ENCODE results near the gene KSR1. TPM values are rescaled to one million over a fixed set of nuclear protein-coding genes. Genes with fewer than 3 reads are reported as not detected.

Gene KSR1
- total RNA-seq, 4 donors from 2014 or later: 10.0 to 15.2 (median 13.9) TPM

DNA sequence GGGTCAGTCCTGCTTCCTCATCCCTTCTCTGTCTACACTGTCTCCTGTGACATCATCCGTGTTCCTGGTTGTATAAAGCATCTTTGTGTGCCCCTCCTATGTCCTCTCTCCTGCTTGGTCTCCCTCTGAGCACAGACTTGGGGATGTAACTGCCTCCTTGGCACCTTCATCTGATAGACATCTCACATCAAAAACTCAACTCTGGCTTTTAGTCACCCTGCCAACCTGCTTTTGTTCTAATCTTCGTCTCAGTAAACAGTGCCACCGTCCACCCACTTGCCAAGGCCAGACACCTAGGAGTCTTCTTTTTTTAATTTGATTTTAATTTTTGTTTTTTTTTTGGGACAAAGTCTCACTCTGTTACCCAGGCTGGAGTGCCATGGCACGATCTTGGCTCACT lies 16.9 kb upstream of the KSR1 start:
- Histone ChIP-seq H3K36me3 (no peaks in the 10 kb centered on the region), H3K27ac (no peak overlapping the region), H3K27me3 (no peaks in the 10 kb centered on the region), H3K4me1 (no peaks in the 10 kb centered on the region), H3K9me3 (no peaks in the 10 kb centered on the region), H3K4me3 (no peak overlapping the region)
- ATAC-seq: no peak
- 63% methylated on average over 4 of the region's 4 CpGs for WGBS, 2 donors (ENCODE audit: low coverage in 1 of 2)
- TF ChIP-seq POLR2AphosphoS5 (IDR thresholded peaks at IDR 0.05): no peak
- TF ChIP-seq, protein P1, sequence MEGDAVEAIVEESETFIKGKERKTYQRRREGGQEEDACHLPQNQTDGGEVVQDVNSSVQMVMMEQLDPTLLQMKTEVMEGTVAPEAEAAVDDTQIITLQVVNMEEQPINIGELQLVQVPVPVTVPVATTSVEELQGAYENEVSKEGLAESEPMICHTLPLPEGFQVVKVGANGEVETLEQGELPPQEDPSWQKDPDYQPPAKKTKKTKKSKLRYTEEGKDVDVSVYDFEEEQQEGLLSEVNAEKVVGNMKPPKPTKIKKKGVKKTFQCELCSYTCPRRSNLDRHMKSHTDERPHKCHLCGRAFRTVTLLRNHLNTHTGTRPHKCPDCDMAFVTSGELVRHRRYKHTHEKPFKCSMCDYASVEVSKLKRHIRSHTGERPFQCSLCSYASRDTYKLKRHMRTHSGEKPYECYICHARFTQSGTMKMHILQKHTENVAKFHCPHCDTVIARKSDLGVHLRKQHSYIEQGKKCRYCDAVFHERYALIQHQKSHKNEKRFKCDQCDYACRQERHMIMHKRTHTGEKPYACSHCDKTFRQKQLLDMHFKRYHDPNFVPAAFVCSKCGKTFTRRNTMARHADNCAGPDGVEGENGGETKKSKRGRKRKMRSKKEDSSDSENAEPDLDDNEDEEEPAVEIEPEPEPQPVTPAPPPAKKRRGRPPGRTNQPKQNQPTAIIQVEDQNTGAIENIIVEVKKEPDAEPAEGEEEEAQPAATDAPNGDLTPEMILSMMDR (IDR thresholded peaks at IDR 0.05): no peak
- no peak for TF ChIP-seq POLR2A (IDR thresholded peaks at IDR 0.05)
- TF ChIP-seq EP300 (IDR thresholded peaks at IDR 0.05): no peak

DNA sequence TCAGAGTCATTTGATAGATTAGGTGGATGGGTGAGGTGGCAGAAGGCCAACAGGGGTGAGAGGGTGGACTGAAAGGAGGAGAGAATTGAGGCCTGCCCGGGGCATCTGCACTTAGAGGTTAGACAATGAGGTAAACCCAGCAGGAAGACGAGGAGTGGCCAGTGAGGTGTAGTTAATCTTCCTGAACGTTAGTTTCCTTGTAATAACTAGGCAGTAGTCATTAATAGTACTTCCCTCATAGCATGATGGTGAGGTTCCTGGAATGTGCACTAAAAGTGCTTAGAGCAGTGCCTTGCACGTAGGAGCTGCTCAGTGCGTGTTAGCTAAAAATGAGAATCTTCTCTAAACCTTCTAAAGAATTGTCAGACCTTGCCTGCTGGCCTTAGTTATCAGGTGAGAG lies 13.5 kb upstream of the KSR1 start:
- no peaks in the 10 kb centered on the region for H3K4me1 ChIP-seq
- TF ChIP-seq, protein P1 (IDR thresholded peaks at IDR 0.05): no peak
- TF ChIP-seq POLR2A (IDR thresholded peaks at IDR 0.05) (no peak), EP300 (IDR thresholded peaks at IDR 0.05) (no peak), POLR2AphosphoS5 (IDR thresholded peaks at IDR 0.05) (no peak)
- WGBS, 2 donors (ENCODE audit: low coverage in 1 of 2): 35 to 53% methylated on average over 3 to 5 of the region's 5 CpGs
- H3K9me3 ChIP-seq: no peaks in the 10 kb centered on the region
- H3K4me3 ChIP-seq: no peak overlapping the region
- no peaks in the 10 kb centered on the region for H3K36me3 ChIP-seq
- H3K27ac ChIP-seq: no peak overlapping the region
- no peak for ATAC-seq
- H3K27me3 ChIP-seq: no peaks in the 10 kb centered on the region

DNA sequence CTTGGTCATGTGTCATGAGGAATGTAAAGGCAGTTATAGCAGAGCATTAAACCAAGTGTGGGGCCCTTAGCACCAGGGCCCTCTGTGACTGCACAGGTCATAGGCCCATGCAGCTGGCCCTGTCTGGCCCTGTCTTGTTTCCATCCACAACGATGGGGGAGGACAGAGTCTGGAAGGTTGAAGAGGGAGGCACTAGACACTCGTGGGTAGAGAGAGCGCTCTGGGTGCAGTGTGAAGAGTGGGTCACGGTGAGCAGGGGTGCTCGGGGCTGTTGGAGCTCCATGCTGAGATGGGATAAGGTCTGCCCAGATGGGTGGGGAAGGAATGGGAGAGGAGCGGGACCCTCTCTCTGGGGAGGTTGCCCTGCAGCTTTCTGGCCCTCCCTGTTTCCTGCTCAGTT lies 12.8 kb upstream of the KSR1 start:
- Histone ChIP-seq H3K4me1 (no peaks in the 10 kb centered on the region), H3K27ac (no peak overlapping the region), H3K36me3 (no peaks in the 10 kb centered on the region), H3K4me3 (no peak overlapping the region), H3K9me3 (no peaks in the 10 kb centered on the region), H3K27me3 (no peaks in the 10 kb centered on the region)
- no peak for ATAC-seq
- TF ChIP-seq POLR2AphosphoS5 (IDR thresholded peaks at IDR 0.05) (no peak), EP300 (IDR thresholded peaks at IDR 0.05) (no peak), POLR2A (IDR thresholded peaks at IDR 0.05) (no peak)
- TF ChIP-seq, protein P1 (IDR thresholded peaks at IDR 0.05): no peak
- 100% methylated on average over 1 to 2 of the region's 6 CpGs for WGBS, 2 donors (ENCODE audit: low coverage in 1 of 2)

DNA sequence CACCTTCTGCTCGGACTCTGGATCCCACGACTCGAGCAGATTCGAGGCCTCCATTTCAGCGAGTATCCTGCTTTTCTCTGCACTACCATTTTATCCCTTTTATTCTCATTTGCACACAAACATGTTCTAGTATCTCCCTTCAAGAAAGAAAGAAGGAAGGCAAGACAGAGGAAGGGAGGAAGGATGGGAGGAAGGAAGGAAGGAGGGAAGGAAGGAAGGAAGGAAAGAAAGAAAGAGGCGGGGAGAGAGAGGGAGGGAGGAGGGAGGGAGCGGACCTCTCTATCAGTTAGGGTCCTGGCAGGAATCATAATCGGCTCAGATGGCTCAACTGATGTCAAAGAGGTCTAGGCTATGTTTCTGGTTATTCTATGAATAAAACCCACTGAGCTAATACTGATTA lies 10.3 kb upstream of the KSR1 start:
- ATAC-seq: no peak

More for the DNA sequence above, 10.3 kb upstream of the KSR1 start:
- H3K9me3 ChIP-seq: no peaks in the 10 kb centered on the region
- H3K36me3 ChIP-seq: no peaks in the 10 kb centered on the region
- TF ChIP-seq, protein P1 (IDR thresholded peaks at IDR 0.05): no peak
- no peak for TF ChIP-seq POLR2AphosphoS5 (IDR thresholded peaks at IDR 0.05)
- TF ChIP-seq EP300 (IDR thresholded peaks at IDR 0.05): no peak
- no peak for TF ChIP-seq POLR2A (IDR thresholded peaks at IDR 0.05)
- H3K4me3 ChIP-seq: no peak overlapping the region
- WGBS, 2 donors (ENCODE audit: low coverage in 1 of 2): 89 to 93% methylated on average over 5 to 8 of the region's 8 CpGs
- H3K27ac ChIP-seq: no peak overlapping the region
- H3K4me1 ChIP-seq: no peaks in the 10 kb centered on the region
- no peaks in the 10 kb centered on the region for H3K27me3 ChIP-seq
